HPDE6-E6E7 (cell line): Measurements from ENCODE around the gene CXCL11.
"Not testable (repeated sequence)": the region's sequence is repeated elsewhere in the genome, so short reads cannot be mapped to it uniquely, and the experiment has no call there.

Experiments used
- DNase-seq: peaks from one replicate; pipeline ENCODE4 v3.0.0; 2011; ENCODE audit warnings: missing footprints; ENCODE audit errors: extremely low spot score

The CXCL11 gene

DNA sequence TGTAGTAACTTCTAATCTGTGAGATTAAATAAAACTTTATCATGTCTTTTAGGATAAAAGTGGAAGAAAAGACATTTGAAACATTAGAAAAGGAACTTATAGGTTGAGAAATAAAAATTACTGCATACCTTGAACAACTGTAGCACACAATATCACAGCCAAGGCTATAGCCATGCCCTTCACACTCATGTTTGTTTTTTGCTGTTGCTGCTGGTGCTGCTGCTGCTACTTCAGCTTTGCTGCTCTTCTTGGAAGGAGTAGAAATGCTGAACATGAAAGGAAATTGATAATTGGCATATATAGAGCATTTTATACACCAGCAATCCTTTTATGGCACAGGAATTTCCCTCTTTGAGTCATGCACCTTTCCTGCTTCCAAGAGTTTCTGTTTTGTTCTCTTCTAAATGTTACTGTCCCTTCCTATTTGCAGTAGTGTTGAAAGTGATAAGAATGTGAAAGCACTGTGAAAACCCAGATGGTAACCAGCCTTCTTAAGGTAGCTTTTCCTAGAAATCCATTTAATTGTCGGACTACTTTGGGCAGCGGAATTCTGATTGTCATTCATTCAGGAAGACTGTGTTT lies at the start of gene CXCL11:
CXCL11 (minus strand) TSS at position 272 of the 582 bp plus-strand sequence; CDS start at position 189, 83 bp downstream.
- DNase-seq: no peak

DNA sequence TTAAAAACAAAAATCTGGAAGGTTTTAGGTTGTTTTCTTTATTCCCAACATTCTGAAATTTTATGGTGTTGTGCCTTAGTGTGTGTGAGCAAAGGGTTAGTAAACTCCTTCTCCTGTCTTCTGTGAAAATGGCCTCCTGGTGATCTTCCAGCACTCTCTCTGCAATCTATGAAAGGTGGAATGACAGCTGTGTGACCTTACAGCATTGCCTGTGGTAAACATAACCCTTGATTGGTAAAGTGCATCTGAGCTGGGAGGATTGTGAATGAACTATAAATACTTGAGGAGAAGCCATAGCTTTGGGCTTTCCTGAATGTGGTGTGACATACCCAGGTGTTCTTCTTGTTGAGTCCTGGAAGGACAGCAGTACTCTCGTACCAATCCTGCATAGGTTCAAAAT lies 48.7 kb upstream of the CXCL11 start:
- DNase-seq: no peak

DNA sequence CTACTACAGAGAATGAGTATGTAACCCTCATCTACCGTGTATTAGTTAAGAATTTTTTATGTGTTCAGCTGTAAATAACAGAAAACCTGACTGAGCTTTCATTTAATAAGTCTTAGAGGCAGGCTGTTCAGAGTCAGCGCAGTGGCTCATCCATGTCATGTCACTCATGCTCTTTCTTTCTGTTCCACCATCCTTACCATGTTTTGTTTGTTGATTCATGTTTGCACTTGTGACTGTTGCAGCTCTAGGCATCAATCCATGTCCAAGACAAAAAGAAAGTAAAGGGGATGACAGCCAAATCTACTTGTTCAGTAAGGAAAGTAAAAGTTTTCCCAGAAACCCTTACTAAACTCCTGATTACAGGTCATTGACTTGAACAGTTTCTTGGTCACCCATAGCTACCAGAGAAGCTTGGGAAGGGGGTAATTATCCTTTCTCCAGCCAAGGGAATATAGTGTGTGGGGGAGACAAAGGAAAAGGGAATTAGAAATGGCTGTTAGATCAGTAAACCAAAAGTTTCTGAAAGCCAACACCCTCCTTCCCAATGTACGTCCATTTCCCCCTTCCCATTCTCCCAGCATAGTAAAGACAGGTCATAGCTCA lies 47.6 kb upstream of the CXCL11 start:
- DNase-seq: no peak

DNA sequence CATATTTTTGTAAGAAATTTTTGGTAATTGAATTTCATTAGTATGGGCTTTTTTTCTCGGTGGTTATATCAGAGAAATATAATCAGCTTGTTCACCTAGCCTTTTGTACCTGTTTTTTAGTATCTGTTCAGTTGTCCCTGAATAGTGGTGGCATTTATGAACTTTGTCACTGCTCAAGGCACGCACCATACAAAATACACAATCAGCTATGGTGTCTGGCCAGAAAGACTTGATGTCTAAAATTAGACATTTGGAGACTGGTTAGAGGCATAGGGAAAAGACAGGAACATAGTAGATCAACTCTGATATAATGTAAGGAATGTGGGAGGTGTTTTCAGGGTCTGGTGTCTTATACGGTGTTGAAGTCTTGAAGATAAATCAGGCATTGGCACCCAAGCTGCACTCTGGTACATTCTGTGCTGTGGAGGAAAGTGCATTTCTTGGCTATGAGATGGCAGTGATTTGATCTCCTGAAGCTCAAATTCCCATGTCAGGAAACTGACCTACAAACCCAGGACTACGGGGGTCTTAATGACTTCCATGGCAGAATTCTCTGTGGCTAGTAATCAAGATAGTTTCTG lies 42.3 kb upstream of the CXCL11 start:
- no peak for DNase-seq

DNA sequence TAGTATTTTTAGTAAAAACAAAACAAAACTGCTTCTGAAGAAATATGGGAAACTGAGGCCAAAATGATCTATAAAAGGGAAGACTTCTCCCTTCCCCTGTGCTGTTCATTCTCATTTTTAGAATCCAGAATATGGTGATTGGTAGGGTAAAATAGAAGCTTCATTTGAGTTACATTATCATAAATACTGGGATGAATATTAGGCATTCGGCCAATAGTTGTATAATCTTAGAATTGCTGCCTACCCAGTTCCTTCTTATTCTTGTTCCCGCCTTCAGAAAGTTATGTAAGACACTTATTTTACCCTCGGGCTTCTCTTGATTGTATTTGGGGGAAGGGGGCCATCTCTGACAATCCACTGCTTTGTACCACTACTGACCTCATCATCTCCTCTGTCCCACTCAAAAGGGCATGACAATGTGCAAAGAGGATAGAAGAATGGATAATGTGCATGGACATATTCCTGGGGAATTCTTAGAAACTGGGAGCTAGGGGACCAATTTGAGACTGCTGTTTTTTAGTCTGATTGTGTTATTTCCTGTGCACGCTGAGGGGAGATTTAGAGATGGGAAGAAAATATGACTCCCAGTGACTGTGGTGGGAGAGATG lies 39.2 kb upstream of the CXCL11 start:
- no peak for DNase-seq

DNA sequence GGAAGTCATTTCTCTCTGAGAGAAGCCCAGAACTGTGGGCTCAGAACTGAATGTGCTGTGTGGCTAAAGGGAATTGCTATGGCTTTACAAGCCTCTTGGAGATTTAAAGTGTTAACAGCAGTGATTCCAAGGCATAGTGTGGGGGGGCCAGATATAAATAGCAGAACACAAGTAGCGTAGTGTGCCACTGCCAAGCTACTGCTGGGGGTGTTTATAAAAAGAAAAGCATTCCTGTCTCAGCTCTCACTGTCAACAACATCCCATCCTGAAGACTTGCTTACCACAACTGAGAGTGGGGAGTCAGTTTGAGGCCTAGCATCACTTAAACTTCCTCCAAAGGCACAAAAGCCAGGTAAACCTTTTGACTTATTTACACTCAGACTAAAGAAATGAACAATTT lies 38.6 kb upstream of the CXCL11 start, which contains the start of gene ART3:
ART3 (plus strand) TSS at position 242 of the 400 bp plus-strand sequence. CDS start 1,181 bp downstream, outside the sequence.
- no peak for DNase-seq

DNA sequence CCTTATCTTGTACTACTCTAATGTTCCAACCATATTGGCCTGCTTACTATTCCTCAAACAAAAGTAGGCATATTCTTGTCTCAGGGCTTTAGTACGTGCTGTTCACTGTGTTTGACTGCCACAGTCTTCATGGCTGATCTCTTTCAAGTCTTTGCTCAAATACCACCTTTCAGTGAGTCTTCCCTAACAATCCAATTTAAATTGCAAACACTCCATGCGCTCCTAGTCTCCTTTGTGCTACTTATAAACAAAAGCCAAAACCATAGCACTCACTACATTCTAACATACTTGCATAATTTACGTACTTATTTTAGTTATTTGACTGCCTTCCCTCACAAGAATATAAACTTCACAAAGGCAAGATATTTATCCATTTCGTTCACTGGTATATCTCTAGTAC lies 36.9 kb upstream of the CXCL11 start:
- no peak for DNase-seq

DNA sequence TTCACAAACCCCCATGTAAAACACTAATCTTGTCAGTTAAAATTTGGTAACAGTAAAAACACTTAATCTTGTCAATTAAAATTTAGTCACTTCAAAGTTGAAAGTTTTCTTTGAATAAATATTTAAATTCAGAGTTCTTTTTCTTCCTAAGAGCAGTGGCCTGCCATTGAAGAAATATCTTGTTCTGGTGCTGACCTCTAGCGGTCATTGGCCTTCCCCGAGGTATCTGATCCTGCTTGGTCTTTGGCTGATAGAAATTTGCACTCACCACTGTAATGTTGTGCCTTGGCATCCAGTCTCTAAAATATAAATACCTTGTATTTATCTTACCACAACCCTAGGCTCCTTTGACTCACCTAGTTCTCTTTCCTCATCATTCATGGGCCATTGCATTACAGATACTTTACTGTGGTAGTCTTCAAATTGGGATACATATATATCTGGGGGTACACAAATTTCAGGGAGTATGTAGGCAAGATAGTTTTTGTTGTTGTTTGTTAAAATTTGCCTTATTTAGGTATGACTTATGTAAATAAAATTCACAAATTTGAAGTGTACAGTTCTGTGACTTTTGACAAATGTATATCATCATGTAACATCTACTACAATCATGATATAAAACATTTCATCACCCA lies 31.9 kb upstream of the CXCL11 start:
- peak; percentile 58 for DNase-seq

DNA sequence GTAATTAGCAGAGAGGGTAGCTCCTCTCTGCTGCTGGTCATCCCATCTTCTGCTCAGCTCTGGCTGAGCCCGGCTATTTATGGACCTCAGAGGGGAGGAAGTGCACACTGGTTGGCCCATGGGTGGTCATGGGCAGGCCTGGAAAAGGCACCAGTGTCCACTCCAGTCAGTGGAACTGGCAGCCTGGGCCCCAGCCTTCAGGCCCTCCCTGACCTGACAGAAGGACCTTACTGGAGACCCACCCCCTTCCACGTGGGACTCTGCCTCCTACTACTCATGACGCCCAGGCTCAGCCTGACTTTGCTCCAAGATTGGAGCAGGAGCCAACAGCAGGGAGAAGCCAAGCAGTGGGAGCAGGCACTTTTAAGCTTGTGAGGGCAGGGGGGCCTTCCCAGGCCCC lies 30.7 kb upstream of the CXCL11 start:
- DNase-seq: no peak

DNA sequence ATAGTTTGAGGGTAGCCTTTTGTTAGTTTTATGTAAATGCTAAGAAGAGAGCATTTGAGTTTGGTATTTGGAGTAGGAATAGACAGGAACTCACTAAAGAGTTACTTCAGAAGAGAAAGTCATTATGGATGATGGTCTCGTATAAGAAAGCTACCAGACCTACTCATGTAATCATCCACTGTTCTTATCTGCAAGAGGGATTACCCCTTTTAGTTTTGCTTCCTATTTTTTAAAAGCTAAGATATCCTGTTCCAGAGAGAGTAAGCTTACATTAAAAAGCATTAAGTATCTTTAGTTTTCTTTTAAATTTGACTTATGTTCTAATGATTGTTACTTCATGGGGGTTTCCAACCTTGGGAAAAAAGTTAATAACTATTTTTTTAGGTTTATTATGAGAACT lies 26.1 kb upstream of the CXCL11 start:
- DNase-seq: no peak

DNA sequence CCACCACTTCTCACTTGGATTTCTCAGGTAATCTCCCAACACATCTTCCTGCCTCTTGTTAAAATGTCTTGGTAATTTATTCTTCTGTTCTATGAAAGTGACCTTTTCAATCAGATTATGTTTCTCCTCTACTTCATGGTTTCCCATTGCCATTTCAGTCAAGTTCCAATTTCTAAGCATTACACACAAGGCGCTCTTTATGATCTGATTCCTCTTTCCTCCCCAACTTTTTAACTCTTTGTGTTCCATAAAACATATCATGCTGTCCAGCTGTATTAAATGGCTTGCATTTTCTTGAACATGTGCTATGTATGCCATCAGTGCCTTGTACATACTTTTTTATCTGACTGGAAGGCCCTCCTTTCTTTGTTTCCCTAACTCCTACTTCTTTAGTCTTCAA lies 25.6 kb upstream of the CXCL11 start:
- DNase-seq: no peak

DNA sequence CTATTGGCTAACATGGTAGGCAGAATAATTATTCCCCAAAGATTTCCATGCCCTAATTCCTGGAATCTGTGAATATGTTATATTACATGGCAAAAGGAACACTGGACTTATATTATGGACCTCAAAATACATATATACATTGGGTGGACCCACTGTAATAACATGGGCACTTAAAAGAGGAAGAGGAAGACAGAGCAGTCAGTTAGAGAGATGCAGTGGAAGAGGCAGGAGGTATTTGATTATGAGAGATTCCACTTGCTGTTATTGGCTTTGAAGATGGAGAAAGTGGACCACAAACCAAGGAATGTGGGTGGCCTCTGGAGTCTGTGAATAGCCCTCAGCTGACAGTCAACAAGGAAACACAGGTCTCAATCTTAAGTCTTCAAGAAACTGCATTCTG lies 24.6 kb upstream of the CXCL11 start:
- no peak for DNase-seq

DNA sequence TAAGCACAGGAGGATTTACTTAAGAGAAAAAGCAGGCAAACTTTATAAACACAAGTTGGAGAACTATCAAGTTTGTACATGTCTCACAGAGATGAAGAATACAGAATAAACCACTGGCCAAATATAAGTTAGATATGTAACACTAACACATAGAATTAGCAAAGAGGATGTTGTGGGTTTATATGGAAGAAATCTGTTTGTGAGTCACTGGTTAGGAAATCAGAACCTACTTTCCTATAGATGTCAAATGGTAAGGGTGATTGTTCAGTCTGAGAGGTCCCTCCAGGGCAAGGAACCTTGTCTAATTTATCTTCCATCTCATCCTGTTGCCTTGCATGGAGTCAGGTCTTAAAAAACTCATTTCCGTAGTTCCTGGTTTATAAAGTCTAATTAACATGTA lies 23.9 kb upstream of the CXCL11 start:
- DNase-seq: peak; percentile 53

DNA sequence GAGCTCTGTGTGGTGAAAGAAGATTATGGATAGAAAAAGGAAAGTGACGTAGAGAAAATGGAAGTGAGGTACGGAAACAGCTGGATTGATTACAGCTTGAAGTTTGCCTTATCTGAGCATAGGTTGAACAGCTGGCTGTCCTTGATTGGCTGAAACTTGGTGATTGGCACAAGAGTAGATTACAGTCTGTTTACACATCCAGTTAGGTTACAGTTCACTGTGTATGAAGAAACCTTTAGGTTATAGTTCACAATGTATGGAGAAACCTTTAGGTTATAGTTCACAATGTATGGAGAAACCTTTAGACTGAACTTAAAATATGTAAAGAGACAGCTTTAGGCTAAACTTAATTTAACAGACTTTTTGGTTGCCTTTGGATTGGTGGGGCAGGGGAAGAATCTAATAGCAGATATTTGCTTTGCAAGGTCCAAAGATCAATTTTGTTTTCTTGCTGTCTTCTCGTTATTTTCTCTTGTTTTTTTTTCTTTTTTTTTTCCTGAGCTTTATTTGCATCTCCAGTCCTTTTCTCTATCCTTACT lies 23.1 kb upstream of the CXCL11 start:
- DNase-seq: no peak

DNA sequence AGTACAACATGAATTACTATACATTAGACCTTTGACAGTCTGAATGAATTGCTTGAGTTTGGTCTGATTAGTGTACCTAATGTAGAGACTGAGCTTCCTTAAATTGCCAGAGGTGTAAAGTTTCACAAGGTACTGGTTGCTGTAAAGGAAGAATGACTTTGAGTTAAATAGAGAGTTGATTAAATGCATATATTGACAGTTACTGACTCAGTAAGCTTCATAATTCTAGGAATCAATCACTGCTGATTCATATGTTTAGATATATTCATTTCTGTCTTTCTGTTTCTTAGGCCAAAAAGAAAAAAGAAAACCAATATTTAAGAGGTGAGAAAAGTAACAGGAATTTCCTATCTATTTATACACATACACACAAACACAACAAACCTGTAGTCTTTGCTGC lies 22.4 kb upstream of the CXCL11 start:
- DNase-seq: no peak

DNA sequence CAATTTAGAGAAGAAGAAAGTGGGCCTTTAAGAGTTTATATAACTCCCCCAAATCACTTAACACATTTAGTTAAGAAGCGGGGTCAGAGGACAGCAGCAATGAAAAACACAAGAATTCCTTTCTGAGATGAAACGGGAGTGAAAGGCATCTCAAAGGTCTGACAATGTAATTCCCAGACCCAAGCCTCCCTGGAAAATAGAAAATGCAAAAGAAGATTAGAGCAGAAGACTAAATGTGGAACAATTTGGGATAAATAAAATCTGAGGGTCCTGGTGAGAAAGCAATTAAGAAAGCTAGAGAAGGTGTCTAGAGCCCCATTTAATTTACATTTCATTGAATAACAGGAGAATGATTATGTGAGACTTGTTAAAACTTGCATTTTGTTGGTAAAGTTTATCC lies 19.6 kb upstream of the CXCL11 start:
- no peak for DNase-seq

DNA sequence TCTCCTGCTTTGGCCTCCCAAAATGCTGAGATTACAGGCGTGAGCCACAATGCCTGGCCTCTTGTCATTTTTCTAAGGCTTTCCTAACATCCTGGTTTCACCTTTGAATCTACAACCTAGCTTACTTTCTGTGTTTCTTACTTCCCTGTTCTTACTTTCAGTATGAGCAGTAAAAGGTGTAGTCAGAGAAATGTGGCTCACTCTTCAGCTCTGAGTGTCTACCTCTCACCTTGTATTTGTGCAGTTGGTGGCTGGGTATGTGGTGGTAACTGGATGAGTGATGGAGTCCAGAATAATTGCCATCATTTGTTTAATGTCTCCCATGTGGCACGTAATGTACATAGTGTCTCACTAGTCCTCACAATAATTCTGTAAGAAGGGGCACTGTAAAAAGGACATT lies 19.1 kb upstream of the CXCL11 start:
- DNase-seq: no peak

DNA sequence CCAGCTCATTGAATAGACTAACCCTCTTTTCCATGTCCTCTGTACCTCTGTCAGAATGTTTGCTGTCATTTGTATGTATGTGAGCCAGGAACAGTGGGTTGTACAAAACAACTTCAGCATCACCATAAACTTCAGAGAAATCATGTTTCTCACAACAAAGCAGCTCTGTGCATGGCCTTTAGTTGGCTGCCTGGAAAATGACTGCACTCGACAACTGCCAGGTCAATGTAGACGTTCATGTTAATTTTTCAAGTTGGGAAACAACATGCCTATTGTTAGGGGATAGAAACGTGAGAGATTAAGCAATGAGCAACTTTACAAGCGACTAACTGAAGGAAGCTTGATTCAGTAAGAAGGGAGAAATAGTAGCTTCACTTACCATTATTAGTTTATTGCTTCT lies 17.9 kb upstream of the CXCL11 start:
- DNase-seq: no peak

DNA sequence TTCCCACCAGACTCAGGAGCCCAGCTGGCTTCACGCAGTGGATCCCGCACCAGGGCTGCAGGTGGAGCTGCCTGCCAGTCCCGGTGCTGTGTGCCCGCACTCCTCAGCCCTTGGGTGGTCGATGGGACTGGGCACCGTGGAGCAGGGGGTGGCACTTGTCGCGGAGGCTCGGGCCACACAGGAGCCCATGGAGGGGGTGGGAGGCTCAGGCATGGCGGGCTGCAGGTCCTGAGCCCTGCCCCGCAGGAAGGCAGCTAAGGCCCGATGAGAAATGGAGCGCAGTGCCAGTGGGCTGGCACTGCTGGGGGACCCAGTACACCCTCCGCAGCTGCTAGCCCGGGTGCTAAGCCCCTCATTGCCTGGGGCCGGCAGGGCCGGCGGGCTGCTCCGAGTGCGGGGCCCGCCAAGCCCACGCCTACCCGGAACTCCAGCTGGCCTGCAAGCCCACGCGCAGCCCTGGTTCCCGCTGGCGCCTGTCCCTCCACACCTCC lies 14.7 kb upstream of the CXCL11 start:
- DNase-seq: not testable (repeated sequence)

DNA sequence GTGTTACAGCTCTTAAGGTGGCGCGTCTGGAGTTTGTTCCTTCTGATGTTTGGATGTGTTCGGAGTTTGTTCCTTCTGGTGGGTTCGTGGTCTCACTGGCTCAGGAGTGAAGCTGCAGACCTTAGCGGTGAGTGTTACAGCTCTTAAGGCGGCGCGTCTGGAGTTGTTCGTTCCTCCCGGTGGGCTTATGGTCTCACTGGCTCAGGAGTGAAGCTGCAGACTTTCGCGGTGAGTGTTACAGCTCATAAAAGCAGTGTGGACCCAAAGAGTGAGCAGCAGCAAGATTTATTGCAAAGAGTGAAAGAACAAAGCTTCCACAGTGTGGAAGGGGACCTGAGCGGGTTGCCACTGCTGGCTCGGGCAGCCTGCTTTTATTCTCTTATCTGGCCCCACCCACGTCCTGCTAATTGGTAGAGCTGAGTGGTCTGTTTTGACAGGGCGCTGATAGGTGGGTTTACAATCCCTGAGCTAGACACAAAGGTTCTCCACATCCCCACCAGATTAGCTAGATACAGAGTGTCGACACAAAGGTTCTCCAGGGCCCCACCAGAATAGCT lies 14.1 kb upstream of the CXCL11 start:
- not testable (repeated sequence) for DNase-seq

DNA sequence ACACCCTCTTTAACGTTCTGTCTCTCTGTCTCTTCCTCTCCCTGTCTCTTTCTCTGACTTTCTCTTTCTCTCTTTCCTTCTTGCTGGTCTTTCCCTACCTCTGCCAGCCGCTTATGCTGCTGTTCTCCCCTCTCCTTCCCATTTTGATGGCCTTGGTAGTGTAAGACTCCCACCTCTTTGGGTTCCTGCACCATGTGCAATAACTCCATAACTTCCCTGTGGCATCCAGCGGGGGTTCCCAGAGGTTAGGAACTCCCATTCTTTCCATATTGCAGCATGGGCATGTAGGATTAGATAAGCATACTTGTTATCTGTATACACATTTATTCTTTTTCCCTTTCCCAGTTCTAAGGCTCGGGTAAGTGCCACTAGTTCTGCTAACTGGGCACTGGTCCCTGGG lies 8.8 kb upstream of the CXCL11 start:
- DNase-seq: not testable (repeated sequence)

DNA sequence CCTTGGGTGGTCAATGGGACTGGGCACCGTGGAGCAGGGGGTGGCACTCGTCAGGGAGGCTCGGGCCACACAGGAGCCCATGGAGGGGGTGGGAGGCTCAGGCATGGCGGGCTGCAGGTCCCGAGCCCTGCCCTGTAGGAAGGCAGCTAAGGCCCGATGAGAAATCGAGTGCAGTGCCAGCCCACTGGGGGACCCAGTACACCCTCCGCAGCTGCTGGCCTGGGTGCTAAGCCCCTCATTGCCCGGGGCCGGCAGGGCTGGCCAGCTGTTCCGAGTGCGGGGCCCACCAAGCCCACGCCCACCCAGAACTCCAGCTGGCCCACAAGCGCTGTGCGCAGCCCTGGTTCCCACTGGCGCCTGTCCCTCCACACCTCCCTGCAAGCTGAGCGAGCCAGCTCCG lies 7.4 kb upstream of the CXCL11 start:
- DNase-seq: not testable (repeated sequence)
